ENCODE data around the gene SETD1A.

Gene SETD1A

DNA sequence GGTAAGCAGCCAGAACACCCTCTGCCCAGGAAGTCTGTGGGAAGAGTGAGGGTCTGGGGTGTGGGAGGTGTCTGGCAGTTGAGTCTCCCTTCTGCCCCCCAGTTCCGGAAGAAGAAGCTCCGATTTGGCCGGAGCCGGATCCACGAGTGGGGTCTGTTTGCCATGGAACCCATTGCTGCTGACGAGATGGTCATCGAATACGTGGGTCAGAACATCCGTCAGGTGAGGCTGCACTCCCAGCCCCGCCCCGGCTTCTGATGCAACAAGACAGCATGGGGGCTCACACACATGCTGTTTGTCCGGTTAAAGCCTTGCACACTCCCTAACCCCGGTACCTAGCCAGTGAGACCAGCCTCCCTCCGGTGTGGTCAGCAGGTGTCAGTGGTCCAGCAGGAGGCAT lies 23.4 kb downstream of the SETD1A start:
- no peak for DNase-seq (ENCODE audit: low read depth in 2 of 2, low spot score in 1 of 2)

DNA sequence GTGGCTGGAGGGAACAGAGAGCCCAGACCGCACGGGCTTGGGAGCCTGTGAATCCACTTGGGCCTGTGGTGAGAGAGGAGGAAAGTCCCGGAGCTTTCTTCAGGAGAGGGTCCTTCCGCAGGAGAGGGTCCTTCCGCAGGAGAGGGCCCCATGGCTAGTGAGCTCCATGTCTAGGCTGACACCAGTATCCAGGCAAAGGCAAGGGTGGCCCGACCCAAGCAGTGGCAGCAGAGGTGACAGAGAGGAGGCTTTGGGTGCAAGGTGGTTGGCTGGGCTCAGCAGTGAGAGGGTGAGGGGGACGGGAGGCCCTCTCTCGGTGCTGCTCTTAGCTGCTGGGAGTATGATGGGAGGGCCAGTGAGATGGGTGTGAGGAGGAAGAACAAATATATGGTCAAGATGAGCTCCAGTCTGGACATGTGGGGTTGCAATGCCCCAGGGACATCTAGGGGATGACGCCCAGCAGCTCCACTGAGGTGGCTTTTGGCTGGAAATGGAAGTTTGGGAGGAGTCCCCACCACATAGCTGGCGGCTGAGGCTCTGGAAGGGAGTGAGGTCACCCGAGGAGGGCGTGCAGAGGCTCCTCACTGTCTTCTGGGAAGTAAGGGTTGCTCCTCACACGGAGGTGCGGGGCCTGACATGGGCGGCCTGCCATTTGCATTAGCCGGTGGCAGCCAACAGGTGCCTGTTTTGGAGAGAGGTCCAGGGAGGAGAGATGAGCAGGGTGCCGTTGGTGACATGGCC lies 25.2 kb downstream of the SETD1A start:
- no peak for DNase-seq (ENCODE audit: low read depth in 2 of 2, low spot score in 1 of 2)

DNA sequence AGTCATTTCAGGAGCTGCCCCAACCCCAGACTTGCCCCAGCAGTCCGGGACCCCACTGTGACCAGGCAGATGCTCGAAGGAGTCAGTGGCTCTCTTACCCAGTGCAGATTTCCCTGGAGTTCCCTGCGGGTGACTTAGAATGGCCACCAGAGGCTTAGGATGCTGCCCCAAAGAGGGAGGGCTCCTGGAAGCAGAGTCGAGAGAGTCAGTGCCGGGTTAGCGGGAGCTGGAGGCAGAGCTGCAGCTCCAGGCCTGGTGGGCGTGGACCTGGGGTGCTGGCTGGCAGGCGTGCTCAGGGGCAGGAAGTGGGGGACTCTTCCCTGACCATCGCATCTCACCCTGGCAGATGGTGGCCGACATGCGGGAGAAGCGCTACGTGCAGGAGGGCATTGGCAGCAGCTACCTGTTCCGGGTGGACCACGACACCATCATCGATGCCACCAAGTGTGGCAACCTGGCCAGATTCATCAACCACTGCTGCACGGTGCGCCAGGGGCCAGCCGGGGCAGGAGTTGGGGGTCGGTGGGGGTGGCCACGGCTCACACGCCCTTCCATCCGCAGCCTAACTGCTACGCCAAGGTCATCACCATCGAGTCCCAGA lies 25.8 kb downstream of the SETD1A start:
- no peak for DNase-seq (ENCODE audit: low read depth in 2 of 2, low spot score in 1 of 2)

DNA sequence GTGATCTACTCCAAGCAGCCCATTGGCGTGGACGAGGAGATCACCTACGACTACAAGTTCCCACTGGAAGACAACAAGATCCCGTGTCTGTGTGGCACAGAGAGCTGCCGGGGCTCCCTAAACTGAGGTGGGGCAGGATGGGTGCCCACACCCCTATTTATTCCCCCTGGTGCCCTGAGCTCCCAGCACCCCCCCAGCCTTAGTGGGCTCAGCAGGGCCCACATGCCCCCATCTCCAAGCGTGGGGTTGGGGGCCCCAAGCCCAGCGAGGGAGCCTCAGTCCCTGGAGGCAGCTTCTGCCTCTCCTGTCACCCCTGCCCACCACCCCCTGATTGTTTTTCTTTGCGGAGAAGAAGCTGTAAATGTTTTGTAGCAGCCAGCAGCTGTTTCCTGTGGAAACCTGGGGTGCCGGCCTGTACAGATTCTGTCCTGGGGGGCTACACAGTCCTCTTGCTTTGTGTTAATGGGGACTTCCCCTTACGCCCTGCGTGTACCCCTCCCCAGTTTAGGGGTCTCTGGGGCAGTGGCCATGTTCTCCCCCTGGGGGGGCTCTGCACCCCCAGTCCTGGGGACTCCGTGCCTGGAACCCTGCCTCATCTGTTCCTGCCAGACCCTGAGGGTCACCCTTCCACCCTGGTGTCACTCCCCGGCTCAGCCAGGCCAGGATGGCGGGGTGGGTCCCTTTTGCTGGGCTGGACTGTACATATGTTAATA lies 26.5 kb downstream of the SETD1A start:
- DNase-seq (ENCODE audit: low read depth in 2 of 2, low spot score in 1 of 2), result no peak

DNA sequence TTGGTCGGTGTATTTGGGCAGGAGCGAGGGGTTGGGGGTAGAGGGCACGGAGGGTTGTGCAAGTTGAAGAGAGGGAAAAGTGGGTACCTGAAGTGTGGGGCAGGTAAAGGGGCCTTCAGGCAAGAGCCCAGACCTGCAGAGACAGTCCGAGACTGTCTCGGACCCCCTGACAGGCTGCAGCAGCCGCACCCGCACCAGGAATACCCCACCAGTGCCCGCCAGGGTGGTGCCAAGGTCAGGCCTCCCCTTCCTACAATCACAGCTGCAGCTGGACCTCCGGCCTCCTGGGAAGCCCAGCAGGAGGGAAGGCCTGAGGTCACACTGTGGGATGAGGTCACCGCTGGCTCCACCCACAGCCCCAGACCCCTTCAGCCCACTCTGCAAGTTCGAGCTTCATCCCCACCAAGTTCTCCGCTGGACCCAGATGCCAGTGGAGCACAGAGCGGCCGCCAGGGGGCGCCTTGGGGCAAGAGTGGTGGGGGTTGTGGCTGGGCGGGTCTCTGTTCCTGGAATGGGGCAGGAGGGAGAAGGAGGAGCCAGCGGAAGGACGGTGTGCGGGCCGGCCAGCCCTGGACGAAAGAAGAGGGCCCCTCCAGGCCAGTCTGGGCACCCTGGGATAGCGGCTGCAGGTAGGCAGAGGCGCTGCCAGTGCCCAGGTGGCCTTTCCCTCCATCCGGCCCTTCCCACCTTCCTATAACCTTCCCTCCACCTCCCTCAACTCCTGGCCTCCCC lies 27.3 kb downstream of the SETD1A start, which contains the start of gene HSD3B7:
HSD3B7 (plus strand) TSS at position 539 of the 732 bp plus-strand sequence. CDS start 452 bp downstream, outside the sequence.
- DNase-seq (ENCODE audit: low read depth in 2 of 2, low spot score in 1 of 2), result peak; percentile 69 to 76

DNA sequence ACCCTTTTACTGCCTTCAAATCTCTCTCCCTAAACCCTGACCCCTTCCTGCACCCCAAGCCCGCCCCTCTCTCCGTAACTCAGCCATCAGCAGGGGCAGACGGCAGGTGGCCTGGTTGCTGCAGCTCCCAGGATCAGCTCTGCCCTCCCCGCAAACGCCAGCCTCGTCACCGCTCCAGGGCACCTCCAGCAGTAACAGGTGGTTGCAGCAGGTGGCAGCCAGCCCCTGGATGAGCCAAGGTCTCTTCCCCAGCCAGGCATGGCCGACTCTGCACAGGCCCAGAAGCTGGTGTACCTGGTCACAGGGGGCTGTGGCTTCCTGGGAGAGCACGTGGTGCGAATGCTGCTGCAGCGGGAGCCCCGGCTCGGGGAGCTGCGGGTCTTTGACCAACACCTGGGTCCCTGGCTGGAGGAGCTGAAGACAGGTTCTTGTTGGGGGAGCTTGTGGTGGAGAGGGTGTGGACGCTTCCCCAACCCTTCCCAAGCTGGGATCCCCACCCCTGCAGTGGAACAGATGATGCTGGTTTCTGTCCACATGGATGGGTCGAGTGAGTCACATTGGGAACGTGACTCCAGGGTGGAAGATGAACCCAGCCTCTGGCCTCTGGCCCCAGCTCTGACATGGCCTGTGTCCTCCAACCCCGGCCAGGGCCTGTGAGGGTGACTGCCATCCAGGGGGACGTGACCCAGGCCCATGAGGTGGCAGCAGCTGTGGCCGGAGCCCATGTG lies 28.0 kb downstream of the SETD1A start:
- DNase-seq (ENCODE audit: low read depth in 2 of 2, low spot score in 1 of 2), result no peak

DNA sequence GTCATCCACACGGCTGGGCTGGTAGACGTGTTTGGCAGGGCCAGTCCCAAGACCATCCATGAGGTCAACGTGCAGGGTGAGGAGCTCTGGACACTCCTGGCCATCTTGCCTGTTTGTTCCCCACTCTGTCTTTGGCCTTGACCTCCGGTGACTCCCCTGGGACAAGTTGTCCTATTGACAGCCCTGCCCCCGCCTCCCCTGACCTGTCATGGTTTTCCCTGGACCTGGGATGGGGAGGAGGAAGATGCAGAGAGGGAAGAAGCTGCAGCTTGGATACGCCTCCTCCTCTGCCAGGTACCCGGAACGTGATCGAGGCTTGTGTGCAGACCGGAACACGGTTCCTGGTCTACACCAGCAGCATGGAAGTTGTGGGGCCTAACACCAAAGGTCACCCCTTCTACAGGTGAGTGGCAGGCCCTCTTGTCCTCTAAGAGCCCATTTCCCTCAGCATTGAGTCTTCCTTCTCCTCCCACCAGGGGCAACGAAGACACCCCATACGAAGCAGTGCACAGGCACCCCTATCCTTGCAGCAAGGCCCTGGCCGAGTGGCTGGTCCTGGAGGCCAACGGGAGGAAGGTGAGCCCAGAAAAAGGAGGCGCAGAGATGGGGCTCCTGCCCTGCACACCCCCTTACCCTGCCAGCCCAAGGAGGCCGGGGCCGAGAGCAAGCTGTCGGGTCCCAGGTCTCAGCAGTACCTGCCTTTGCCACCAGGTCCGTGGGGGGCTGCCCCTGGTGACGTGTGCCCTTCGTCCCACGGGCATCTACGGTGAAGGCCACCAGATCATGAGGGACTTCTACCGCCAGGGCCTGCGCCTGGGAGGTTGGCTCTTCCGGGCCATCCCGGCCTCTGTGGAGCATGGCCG lies 28.8 kb downstream of the SETD1A start:
- DNase-seq (ENCODE audit: low read depth in 2 of 2, low spot score in 1 of 2), result no peak

DNA sequence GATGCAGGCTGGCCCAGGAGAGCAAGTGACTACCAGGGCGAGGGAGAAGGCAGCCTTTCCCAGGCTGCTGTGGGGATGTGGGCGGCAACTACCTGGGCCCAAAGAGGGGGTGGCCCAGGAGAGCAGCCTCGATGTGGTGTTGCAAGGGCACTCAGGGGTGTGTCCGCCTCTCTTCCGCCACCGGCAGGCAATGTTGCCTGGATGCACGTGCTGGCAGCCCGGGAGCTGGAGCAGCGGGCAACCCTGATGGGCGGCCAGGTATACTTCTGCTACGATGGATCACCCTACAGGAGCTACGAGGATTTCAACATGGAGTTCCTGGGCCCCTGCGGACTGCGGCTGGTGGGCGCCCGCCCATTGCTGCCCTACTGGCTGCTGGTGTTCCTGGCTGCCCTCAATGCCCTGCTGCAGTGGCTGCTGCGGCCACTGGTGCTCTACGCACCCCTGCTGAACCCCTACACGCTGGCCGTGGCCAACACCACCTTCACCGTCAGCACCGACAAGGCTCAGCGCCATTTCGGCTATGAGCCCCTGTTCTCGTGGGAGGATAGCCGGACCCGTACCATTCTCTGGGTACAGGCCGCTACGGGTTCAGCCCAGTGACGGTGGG lies 30.1 kb downstream of the SETD1A start:
- no peak for DNase-seq (ENCODE audit: low read depth in 2 of 2, low spot score in 1 of 2)

DNA sequence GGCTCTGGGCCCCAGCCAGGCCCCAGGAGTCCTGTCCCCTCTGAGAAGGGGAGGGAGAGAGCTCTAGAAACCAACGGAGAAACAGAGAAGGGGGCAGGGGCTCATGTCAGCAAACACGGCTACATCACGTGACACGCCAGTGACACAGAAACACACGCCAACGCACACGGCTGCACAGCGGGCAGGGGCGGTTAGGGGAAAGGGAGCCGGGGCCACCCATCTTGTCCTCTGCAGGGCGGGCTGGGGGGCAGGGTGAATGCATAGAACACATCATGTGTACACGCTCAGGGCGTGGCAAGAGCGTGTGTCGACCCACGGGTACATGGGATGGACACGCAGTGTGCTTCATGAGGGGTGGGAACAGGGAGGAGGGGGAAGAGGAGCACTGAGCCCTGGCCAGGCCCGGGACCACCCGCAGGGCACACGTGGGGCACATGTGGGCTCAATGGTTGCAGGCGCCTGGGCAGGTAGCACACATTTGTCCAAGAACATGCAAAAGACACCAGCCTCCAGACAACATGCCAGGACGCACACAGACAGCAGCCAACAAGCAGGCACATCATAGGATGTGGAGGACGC lies 32.0 kb downstream of the SETD1A start:
- no peak for DNase-seq (ENCODE audit: low read depth in 2 of 2, low spot score in 1 of 2)

DNA sequence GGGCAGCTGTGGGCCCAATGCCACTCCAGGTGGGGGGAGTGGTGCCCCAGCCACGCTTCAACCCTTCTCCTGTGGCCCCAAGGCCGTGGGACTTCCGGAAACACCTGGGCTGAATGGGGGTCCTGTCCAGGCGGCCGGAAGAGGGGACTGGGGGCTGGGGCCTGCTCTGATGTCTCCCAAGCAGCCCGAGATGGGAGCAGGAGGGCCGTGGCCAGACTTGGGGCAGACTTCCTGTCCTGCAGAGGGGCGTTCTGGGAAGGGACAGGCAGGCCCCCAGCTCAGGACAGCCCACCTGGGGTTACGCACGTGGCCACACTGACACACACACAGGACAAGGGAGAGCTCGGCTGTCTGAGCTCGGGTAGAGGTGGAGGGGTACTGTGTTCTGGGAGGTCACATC lies 32.6 kb downstream of the SETD1A start:
- DNase-seq (ENCODE audit: low read depth in 2 of 2, low spot score in 1 of 2), result no peak

DNA sequence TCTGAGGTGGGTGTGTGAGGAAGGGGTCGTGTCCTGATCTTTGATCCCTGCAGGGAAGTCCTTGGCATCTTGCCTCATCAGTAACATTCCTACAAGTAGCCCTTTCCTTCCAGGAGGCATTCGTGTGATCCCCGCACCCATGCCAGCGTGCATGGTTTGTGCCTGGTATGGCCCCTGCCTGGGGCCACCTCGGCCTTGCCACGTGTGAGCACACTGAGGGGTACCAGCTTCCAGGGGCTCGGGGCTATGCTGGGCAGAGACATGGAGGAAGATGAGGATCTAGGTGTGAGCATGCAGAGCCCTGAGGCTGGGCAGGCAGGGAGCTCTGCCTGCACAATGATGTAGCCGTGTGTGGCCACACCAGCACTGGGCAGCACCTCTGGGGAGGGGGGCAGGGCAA lies 33.5 kb downstream of the SETD1A start:
- DNase-seq (ENCODE audit: low read depth in 2 of 2, low spot score in 1 of 2), result no peak

DNA sequence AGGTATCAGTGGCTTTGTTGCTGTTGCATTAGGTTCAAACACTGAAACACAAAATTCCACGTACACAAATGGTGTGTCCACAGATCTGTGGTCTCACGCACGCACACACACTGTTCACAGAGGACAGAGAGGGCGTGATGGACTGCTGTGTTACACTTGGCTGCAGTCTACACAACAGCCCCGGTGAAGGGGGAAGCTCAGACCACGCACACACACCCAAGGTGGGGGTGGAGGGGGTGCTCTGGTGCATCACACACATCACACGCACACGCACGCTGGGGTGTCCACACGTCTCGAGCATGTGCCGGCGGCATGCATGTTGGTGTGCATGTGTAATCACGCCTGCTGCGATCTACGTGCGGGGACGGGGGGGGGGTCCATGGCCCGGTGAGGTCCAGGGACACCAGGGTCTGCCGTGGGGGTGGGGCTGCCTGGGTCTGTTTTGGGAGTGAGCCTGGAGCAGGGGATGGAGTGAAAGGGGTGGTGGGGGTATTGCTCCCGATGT lies 34.8 kb downstream of the SETD1A start:
- DNase-seq (ENCODE audit: low read depth in 2 of 2, low spot score in 1 of 2), result no peak

DNA sequence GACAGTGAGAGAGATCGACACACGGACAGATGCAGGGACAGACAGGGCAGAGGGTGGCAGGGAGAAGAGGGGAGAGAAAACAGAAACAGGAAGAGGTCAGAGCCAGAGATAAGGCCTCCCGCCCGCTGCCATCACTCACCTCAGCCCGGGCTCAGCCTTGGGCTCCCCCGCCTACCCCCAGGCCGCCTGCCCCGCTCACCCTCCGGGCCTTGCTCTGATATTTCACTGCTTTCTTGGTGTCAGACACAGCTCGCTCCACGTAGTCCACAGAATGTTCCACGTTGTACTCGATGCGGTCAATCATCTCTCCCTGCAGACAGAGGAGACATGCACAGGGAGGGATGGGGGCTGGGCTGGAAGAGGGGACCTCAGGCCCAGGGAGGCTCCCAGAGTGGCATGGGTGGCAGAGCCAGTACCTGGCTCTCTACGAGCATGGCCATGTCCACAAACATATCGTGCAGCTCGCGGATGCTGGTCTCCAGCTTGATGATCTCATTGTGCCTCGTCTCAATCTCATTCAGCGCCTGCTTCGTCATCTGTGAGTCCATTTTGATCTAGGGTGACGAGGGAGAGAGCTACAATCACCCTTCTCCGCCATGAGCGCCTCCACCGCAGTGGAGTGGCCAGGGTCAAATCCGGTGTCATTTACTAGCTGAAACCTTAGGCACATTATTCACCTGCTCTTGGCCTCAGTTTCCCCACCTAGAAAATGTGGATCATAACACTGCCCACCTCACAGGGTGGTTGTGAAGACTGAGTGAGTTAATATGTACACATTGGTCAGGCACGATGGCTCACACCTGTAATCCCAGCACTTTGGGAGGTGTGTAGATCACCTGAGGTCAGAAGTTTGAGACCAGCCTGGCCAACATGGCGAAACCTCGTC lies 35.6 kb downstream of the SETD1A start:
- no peak for DNase-seq (ENCODE audit: low read depth in 2 of 2, low spot score in 1 of 2)

DNA sequence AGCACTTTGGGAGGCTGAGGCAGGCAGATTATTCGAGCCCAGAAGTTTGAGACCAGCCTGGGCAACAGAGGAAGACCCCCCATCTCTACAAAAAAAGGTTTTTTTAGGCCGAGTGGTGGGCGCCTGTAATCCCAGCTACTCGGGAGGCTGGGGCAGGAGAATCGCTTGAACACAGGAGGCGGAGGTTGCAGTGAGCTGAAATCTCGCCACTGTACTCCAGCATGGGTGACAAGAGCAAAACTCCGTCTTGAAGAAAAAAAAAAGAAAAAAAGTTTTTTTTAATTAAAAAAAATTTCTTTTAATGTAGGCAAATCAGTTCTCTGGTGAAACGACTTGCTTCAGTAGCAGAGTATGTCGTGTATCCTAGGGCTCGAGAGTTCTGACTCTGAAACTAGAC lies 38.4 kb downstream of the SETD1A start:
- DNase-seq (ENCODE audit: low read depth in 2 of 2, low spot score in 1 of 2), result no peak

DNA sequence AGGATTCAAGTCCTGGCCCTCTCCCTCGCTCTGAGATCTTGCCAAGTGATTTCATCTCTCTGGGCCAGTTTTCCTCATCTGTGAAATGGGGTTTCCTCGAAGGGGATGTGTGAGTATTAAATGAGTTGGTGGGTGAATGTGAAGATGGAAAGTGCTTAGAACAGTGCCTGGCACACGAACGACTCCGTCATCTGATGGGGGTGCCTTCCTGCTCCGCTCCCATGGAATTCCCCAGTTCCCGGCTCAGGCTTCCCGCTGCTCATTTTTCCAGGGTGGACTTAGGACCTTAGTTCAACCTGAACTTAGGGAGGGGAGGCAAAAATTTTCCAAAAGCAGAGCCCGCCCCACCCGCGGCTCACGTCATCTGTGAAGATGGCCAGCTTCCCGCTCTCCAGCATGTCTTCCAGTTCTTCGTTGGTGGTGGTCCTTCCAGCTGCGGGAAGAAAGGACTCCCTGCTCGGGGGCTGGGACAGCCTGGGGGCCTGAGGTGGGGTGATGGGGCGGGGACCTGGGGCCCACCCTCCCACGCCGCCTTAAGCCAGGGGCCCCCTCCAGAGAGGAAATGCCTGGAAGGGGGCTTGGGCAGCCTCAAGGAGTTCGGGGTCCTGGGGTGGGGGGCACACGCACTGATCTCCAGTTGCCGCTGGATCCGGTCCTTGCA lies 38.9 kb downstream of the SETD1A start:
- DNase-seq (ENCODE audit: low read depth in 2 of 2, low spot score in 1 of 2), result no peak

DNA sequence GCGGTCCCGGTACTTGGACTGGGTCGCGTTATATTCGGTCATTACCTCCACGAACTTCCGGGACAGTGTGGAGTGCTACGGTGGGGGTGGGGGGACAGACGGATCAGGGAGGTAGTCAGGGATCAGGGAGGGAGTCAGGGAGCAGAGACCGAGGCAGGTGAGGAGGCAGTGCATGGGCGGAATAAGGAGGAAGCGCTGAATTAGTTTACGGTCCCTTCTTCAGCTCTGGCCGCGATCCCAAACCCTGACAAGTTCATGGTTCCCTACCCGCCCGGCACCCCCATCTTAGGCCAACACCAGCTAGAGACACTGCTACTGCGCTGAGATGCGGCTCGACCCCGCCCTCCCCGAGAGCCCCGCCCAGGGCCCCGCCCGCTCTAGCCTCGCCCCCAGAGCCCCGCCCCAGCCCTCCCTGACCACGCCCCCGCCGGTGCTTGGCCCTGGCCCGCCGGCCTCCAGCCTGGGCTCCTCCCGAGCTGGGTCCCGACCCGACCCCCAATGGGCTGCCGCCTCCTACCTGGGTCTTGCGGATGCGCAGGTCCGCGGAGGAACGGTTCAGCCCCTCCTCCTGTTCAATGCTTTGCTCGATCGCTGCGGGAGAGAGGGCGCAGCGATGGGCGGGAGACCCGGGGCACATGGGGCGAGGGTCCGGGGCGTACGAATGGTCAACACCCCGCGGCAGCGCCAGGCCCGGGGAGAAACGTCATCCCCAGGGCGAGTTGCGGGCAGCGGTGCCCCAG lies 39.6 kb downstream of the SETD1A start:
- DNase-seq (ENCODE audit: low read depth in 2 of 2, low spot score in 1 of 2), result peak; percentile 70 to 75
